ENCODE data around the gene GLP1R.

The GLP1R gene

DNA sequence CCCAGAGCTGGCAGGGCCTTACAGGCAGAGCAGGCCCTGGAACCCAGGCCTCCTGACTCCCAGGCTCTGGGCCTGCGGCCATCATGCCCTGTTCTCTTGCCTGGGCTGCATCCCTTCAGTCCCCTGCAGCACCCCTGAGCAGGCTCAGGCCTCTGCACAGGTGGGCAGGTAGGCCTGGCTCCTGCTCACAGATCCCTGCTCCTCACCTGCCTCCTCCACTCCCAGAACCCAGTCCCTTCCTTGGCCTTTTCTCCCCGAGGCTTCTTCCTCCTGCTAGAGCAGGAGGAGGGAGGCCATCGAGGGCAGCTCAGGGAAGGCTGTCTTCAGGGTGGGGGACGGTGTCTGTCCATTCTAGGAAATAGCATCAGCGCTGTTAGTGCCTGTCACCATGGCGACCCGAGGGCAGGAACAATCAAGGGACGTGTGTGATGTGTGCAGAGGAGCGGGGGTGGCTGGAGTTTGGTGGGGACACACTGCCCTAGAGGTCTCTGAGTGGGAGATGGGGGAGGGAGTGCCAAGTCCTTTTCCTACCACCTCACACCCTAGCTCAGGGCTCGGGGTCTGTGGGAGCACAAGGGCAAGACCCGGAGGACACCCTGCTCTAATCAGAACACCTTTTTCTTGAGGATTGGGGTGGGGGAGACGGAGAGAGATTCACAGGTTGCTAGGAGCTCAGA, 26.6 kb downstream of the GLP1R start:
- no peak for TF ChIP-seq EZH2phosphoT487 (conservative IDR thresholded peaks at IDR 0.05; ENCODE audit: low read length)
- TF ChIP-seq, protein P1, sequence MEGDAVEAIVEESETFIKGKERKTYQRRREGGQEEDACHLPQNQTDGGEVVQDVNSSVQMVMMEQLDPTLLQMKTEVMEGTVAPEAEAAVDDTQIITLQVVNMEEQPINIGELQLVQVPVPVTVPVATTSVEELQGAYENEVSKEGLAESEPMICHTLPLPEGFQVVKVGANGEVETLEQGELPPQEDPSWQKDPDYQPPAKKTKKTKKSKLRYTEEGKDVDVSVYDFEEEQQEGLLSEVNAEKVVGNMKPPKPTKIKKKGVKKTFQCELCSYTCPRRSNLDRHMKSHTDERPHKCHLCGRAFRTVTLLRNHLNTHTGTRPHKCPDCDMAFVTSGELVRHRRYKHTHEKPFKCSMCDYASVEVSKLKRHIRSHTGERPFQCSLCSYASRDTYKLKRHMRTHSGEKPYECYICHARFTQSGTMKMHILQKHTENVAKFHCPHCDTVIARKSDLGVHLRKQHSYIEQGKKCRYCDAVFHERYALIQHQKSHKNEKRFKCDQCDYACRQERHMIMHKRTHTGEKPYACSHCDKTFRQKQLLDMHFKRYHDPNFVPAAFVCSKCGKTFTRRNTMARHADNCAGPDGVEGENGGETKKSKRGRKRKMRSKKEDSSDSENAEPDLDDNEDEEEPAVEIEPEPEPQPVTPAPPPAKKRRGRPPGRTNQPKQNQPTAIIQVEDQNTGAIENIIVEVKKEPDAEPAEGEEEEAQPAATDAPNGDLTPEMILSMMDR (IDR thresholded peaks at IDR 0.05; ENCODE audit: insufficient read depth, low read length, poor library complexity, severe bottlenecking) = no peak

DNA sequence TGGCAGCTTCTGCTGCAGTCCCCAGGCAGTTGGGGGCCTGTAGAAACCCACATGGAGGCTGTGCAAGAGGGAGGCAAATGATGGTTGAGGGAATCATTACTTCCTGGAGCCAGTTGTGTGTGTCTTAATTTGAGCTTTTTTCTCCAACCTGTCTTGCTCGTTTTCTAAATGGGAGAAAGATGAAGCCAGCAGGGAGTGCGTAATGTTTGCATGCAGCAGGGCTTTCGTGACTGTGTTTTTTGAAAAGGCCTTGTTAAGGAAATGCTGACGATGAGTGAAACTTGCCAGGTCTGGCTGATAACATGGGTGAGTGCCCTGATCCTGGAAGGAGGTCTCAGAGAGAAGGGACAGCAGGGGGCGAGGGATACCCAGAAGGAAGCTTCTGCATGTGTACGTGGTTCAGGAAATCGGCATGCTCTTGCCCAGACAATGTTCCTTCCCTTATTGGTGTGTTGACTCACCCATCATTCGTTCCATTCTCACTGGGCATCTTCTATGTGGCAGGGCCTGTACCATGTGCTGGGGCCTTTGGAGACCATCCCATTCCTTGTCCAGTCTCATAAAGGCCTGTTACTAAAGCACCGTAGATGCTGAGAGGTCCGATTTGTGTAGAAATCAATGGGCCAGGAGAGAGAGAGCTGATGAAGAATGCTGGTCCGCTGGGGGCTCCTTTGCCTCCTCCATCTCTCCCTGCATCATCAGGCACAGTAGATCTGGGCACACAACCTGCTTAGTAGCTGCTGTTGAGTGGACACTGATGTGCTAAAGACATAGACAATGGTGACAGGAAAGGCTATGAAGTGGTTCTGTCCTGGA, 27.4 kb downstream of the GLP1R start:
- Histone ChIP-seq H3K9ac (ENCODE audit: low read length) (no peak overlapping the region), H3K27me3 (ENCODE audit: low read length) (no peaks in the 10 kb centered on the region)

More for the DNA sequence above, 26.6 kb downstream of the GLP1R start:
- H4K20me1 ChIP-seq (ENCODE audit: low read depth, low read length) = no peaks in the 10 kb centered on the region
- H3F3A ChIP-seq (ENCODE audit: insufficient read depth) = no peaks in the 10 kb centered on the region
- H3K4me3 ChIP-seq (ENCODE audit: insufficient read depth, low read length, poor library complexity, severe bottlenecking) = no peak overlapping the region
- no peaks in the 10 kb centered on the region for H3K79me2 ChIP-seq (ENCODE audit: insufficient read depth, low read length)
- no peaks in the 10 kb centered on the region for H3K9me3 ChIP-seq (ENCODE audit: insufficient read depth, low read length)
- no peak overlapping the region for H2AFZ ChIP-seq (ENCODE audit: low read depth, low read length, severe bottlenecking)
- H3K9ac ChIP-seq (ENCODE audit: low read length) = no peak overlapping the region
- H3K9me2 ChIP-seq (replicated peaks; ENCODE audit: insufficient read depth, low read length) = no peaks in the 10 kb centered on the region
- no peaks in the 10 kb centered on the region for H3K27me3 ChIP-seq (ENCODE audit: low read length)
- H3K36me3 ChIP-seq (ENCODE audit: low read length) = no peaks in the 10 kb centered on the region
- H3K27ac ChIP-seq (ENCODE audit: low read depth, low read length) = no peak overlapping the region
- no peak overlapping the region for H3K4me2 ChIP-seq (ENCODE audit: low read depth, low read length, poor library complexity, severe bottlenecking)

DNA sequence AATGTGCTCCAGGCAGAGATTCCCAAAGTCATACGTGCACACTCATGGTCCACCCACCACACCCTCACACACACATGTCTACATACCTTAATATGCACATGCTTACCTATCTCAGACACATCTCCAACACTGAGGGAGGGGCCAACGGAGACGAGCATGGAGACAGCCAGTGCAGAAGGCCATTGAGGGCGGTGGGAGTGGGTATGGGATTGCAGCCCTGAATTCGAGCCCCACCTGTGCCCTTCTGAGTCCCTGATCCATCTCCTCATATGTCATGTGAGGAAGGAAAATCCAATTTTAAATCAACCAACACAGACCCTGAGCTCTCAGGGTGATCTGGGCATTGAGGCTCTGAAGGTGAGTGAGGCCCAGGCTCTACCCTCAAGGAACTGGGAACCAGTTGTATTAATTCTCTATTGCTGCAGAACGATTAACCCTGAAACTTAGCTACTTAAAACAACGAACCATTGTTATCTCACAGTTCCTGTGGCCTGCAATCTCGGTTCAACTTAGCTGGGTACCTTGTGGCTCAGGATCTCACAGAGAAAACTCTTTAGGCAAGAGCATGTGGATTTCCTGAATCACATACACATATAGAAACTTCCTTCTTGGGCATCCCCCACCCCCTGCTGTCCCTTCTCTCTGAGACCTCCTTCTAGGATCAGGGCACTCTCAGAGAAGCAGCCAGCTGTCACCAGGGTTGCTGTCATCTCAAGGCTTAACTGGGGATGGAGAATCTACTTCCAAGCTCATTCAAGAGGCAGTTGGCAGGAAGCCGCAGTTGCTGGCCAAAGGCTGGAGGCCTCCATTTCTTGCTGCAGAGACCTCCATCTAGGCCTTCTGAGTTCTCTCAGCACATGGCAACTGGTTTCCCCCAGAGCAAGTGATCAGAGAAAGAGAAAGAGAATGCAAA, 28.3 kb downstream of the GLP1R start:
- H3K79me2 ChIP-seq (ENCODE audit: insufficient read depth, low read length) = no peaks in the 10 kb centered on the region
- H3K4me3 ChIP-seq (ENCODE audit: insufficient read depth, low read length, poor library complexity, severe bottlenecking) = no peak overlapping the region
- H3K27ac ChIP-seq (ENCODE audit: low read depth, low read length) = no peak overlapping the region
- no peaks in the 10 kb centered on the region for H3F3A ChIP-seq (ENCODE audit: insufficient read depth)
- no peaks in the 10 kb centered on the region for H4K20me1 ChIP-seq (ENCODE audit: low read depth, low read length)
- no peak overlapping the region for H2AFZ ChIP-seq (ENCODE audit: low read depth, low read length, severe bottlenecking)
- H3K27me3 ChIP-seq (ENCODE audit: low read length) = no peaks in the 10 kb centered on the region
- TF ChIP-seq, protein P1 (IDR thresholded peaks at IDR 0.05; ENCODE audit: insufficient read depth, low read length, poor library complexity, severe bottlenecking) = no peak
- no peak for TF ChIP-seq EZH2phosphoT487 (conservative IDR thresholded peaks at IDR 0.05; ENCODE audit: low read length)
- H3K9me2 ChIP-seq (replicated peaks; ENCODE audit: insufficient read depth, low read length) = no peaks in the 10 kb centered on the region
- H3K4me2 ChIP-seq (ENCODE audit: low read depth, low read length, poor library complexity, severe bottlenecking) = no peak overlapping the region
- no peaks in the 10 kb centered on the region for H3K36me3 ChIP-seq (ENCODE audit: low read length)
- no peak overlapping the region for H3K9ac ChIP-seq (ENCODE audit: low read length)
- no peaks in the 10 kb centered on the region for H3K9me3 ChIP-seq (ENCODE audit: insufficient read depth, low read length)

More for the DNA sequence above, 27.4 kb downstream of the GLP1R start:
- no peaks in the 10 kb centered on the region for H3F3A ChIP-seq (ENCODE audit: insufficient read depth)
- no peaks in the 10 kb centered on the region for H3K79me2 ChIP-seq (ENCODE audit: insufficient read depth, low read length)
- no peak overlapping the region for H3K27ac ChIP-seq (ENCODE audit: low read depth, low read length)
- no peak overlapping the region for H3K4me2 ChIP-seq (ENCODE audit: low read depth, low read length, poor library complexity, severe bottlenecking)
- no peaks in the 10 kb centered on the region for H3K9me3 ChIP-seq (ENCODE audit: insufficient read depth, low read length)
- H3K4me3 ChIP-seq (ENCODE audit: insufficient read depth, low read length, poor library complexity, severe bottlenecking) = no peak overlapping the region
- no peaks in the 10 kb centered on the region for H3K36me3 ChIP-seq (ENCODE audit: low read length)
- no peaks in the 10 kb centered on the region for H3K9me2 ChIP-seq (replicated peaks; ENCODE audit: insufficient read depth, low read length)
- H2AFZ ChIP-seq (ENCODE audit: low read depth, low read length, severe bottlenecking) = no peak overlapping the region
- TF ChIP-seq EZH2phosphoT487 (conservative IDR thresholded peaks at IDR 0.05; ENCODE audit: low read length) = no peak
- TF ChIP-seq, protein P1 (IDR thresholded peaks at IDR 0.05; ENCODE audit: insufficient read depth, low read length, poor library complexity, severe bottlenecking) = no peak
- no peaks in the 10 kb centered on the region for H4K20me1 ChIP-seq (ENCODE audit: low read depth, low read length)
